GM21423 (cell line): ENCODE measurements around the gene PKMYT1.

ENCODE experiments used
- ATAC-seq: cut with Tn5 transposase; IDR thresholded peaks from one replicate; pipeline ENCODE4 v1.9.1; 2021; ENCODE audit warnings: mild to moderate bottlenecking, moderate library complexity; ENCODE audit not compliant: unreplicated experiment

The PKMYT1 gene

DNA sequence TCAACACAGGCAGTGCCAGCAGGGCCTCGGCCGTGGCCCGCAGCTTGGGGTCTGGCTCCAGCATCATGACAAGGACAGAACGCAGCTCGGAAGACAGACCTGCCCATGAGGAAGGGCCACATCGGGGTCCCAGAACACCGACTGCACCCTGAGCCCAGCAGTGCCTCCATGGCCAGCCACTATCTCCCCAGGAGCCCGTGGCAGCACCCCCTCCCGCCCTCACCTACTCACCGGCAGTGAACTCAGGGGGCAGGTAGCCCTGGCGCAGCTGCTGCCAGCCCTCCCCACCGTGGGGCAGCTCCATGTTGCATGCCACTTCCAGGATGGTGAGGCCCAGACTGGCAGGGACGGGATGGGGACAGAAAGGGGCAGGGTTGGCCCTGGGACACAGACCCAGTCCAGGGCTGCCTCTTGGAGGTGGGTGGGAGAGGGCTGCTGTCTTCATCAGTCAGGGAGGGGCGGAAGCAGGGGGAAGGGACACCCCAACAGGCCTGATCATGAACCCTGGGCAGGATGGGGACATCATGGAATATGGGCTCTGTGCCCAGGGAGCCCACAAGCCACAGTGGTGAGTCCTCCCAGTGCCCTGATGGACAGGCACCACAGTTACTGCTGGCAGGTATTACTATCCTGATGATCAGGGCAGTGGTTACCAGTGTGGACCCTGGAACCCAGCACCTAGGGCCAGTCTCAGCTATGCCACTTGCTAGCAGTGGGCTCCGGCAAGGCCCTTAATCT, 5.8 kb downstream of the PKMYT1 start:
- ATAC-seq, result no peak

DNA sequence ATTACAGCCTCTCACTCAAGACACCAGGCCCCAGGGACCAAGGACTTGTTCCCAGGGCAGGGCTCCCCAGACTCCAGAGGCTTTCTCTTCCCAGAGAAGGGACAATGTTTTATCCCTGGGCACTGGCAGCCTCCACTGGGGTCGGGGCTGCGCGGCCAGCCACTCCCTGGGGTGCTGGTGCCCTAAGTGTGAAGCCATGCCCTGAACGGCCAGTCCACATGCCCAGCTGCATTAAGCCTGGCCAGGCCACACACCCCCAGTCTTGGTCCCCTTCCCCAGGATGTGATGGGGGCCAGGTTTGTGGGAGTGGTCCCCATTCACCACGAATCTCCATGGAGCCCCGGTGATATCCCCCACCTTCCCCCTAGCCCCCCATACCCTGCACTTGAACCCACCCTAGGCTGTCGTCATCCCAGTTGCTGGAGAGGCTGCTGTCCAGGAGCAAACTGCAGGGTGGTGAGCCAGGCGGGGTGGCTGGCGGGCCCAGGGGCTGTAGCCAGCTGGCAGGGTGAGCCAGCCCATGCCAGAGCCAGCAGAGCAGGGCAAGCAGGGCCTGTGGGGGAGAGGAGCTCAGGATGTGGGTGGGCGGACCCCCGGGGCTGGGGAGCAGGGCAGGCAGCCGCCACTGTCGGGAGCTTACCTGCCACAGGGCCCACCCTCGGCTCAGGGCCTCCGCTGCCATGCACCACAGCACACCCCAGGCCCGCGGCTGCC, 6.5 kb downstream of the PKMYT1 start:
- ATAC-seq, result no peak

DNA sequence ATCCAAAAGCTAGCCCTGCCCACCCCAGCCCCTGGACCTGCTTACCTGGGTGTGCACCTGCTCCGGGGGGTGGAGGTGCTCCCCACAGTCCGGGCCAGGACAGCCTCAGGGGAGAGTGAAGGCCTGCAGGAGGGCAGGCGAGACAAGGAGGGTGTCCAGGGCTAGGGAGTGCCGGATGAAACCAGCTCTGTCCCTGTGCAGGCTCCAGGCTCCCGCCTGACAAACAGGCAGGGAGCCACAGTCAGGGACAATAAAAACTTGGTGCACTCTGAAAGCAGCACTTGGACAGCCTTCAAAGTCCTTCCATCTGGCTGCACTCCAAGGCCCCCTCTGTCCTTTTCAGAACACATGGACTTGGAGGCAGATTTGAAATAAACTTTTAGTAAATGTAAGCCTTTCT, 7.2 kb downstream of the PKMYT1 start:
- no peak for ATAC-seq

DNA sequence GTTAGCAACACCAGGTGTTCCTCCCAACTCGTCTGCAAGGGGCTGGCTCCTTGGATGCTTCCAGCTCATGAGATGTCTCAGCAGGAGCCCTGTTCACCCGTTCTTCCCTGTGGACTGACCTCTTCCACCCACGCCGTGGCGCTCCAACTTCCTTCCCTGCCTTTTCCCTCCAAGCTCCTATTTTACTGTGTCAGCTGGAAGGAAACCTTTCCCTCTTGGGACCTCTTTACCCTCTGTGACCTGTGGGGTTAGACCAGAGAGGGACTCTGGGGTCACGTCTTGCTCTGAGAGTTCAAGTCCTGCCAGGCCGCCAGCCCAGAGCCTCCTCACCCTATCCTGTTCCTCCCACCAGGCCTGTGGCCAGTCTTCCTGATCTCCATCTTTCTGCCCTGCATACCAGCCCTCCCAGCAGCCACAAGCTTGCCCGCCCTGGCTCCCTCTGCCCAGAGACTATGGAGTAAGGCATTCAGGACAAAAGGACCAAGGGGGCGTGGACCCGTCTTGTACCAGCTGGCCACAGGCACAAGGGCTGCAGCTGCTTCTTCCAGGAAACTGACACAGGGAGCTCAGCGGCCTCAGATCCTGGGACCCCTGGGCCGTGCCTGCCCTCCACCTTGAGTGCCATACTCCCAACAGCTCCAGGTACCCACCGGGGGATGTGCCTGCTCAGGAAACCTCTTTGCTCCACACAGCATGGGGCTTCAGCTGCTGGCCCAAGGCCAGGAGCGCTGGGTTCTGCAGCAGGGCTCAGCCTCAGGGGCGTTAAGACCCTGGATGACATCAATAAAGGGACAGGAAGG, 8.1 kb downstream of the PKMYT1 start:
- ATAC-seq, result no peak

DNA sequence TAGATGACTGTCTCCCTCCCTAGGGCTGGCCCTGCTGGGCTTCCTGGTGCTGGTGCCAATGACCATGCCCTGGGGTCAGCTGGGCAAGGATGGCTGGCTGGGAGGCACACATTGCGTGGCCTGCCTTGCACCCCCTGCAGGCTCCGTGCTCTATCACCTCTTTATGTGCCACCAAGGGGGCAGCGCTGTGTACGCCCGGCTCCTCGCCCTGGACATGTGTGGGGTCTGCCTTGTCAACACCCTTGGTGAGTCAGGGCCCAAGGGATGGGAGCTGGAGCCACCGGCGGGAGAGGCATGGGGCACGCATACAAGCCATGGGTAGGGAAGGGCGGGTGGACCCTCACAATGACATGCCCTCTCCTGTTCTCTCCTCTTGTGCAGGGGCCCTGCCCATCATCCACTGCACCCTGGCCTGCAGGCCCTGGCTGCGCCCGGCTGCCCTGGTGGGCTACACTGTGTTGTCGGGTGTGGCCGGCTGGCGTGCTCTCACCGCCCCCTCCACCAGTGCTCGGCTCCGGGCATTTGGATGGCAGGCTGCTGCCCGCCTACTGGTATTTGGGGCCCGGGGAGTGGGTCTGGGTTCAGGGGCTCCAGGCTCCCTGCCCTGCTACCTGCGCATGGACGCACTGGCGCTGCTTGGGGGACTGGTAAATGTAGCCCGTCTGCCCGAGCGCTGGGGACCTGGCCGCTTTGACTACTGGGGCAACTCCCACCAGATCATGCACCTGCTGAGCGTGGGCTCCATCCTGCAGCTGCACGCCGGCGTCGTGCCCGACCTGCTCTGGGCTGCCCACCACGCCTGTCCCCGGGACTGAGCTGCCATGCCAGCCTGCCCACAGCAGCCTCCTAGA, 8.9 kb downstream of the PKMYT1 start:
- ATAC-seq, result no peak

DNA sequence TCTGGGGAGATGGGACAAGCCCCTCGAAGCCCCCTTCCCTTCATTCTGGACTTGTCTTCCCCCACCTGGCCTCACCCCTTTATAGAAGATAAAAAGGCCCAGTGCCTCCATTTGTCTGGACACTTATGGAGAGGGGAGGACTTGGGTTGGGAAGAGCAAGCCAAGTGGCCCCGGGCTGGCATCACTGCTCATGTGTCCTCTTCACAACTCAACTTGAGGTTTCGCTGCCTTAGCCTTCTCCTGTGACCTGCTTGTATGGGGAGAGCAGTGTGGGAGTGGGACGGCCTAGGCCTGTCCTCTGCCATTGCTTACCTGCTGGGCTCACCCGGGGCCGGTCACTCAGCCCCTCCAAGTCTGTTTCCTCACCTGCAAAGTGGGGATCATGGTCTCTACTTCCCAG, 9.7 kb downstream of the PKMYT1 start:
- ATAC-seq, result no peak

DNA sequence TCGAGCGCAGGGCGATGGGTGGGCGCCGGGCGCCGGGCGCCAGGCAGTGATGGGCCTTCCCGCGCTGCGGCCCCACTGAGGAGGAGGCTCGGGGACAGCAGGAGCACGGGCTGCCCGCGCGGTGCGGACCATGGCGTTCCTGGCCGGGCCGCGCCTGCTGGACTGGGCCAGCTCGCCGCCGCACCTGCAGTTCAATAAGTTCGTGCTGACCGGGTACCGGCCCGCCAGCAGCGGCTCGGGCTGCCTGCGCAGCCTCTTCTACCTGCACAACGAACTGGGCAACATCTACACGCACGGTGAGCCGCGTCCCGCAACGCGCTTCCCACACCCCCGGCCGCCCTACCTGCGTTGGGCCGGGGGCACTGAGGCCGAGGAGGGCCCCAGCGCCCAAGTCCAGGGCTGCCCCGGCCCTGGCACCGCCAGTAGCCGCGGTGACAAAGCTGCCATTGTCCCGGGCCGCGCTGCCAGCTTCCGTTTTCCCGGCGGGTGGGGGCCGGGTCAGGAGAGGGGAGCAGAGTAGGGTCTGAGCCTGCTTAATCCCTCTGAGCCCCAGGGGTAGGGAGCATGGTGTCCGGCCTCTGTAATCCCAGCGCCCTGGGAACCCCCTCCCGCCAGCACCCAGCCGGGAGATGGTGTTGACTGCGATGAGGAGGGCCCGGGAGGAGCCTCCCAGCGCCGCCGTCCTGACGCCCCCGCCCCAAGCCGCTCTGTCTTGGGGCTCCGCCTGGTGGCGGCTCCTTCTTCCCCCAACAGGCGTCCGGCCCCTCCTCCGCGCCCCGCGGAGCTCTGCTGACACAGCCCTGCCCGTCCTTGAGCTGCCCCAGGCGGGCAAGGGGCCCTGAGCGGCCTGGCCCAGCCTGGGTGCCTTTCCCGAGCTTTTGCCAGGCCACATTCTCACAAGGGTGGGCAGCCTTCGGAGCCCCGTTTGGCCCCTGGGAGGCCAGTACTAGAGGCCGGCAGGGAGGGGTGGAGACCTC, 10.4 kb downstream of the PKMYT1 start:
- ATAC-seq, result peak; percentile 32

DNA sequence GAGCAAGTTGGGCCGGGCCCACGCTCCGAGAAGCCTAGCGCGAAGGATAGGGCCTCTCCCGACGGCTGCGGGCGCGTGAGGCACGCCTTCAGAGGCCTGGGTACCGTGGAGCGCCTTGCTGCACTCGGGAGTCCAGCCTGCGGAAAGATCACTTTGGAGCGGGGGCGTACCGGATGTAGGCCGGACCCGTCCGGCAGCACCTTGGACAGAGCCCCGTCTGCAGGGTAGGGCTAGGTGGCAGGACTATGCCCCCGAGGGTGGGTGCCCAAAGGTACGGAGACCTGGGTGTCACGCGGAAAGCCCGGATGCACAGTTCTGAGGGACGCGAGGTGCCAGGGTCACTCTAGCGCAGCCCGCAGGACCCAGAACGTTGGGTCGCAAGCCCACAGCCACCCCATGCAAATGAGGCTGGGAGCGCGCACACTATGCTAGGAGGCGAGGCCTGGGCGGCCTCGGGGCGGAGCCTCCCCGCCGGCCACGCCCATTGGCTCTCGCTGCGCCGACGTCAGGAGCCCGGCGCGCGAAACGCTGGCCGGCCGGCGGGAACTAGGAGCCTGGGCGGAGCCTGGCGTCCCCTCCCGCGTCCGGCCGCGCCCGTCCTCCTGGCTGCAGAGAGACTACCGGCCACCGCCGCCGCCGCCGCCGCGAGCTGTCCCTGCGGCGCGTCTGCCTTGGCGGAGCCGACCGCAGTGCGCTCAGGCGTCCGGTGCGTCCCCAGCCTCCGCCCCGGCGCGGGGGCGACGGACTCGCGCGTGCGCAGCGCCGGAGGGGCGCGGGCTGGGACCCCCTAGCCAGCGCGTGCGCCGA, 11.3 kb downstream of the PKMYT1 start, which contains the start of gene PAQR4:
Gene PAQR4, plus strand, starts transcription at position 611 of the 807 bp plus-strand sequence. CDS start 327 bp downstream, outside the sequence.
- ATAC-seq, result peak; percentile 72

DNA sequence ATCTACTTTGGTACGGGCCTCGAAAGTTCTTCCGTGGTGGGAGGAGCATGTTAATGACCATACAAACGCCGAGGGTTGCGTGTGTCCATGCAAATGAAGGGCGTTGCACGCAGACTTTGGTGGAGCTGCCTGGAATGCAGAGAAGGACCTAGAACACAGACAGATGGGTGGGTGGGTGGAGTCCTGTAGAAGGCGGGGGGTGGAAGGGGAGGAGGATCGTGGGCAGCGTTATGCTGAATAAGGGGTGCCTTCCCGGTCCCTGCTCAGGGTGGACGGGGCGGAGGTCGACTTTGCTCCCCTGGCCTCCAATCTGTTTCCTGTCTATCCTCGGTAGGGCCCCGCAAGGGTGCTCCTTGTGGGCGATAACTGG, 11.9 kb downstream of the PKMYT1 start:
- no peak for ATAC-seq

DNA sequence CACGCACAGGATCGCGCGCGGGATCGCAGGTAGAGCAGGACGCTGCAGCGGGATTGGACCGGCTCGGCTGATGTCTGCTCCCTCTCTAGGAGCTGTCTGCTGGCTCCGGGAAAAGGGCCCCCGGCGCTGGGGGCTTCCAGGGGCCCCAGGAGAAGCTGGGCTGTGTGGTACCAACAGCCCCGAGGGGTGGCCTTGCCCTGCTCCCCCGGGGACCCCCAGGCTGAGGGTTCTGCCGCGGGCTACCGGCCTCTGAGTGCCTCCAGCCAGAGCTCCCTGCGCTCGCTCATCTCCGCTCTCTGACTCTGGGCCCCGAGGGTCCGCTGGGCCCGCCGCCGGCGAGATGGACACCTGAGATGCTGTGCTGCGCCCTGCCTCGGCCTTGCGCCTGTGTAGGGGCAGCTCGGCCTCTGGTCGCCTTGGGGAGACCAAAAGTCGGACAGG, 12.5 kb downstream of the PKMYT1 start:
- no peak for ATAC-seq

DNA sequence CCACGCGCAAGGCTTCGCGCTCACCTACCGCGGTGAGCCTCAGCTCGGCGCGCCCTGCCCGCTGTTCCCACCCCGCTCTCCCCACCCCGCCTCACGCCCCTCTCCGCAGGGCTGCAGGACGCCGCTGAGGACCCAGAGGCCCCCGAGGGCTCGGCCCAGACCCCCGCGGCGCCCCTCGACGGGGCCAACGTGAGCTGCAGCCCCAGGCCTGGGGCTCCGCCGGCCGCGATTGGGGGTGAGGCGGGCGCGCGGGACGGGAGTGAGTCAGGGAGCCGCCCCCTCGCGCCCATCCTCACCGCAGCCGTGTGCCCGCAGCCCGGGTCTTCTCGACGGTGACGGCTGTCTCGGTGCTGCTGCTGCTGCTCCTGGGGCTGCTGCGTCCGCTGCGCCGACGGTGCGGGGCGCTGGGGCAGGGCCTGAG, 13.0 kb downstream of the PKMYT1 start:
- ATAC-seq, result no peak

DNA sequence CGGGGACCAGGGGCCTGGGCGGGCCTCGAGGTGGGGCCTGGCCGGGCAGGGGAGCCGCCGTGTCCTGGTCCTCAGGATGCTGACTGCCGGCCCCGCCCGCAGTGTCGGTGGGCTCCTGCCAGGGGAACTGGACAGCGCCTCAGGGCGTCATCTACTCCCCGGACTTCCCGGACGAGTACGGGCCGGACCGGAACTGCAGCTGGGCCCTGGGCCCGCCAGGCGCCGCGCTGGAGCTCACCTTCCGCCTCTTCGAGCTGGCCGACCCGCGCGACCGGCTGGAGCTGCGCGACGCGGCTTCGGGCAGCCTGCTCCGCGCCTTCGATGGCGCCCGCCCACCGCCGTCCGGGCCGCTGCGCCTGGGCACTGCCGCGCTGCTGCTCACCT, 13.4 kb downstream of the PKMYT1 start:
- ATAC-seq, result no peak

DNA sequence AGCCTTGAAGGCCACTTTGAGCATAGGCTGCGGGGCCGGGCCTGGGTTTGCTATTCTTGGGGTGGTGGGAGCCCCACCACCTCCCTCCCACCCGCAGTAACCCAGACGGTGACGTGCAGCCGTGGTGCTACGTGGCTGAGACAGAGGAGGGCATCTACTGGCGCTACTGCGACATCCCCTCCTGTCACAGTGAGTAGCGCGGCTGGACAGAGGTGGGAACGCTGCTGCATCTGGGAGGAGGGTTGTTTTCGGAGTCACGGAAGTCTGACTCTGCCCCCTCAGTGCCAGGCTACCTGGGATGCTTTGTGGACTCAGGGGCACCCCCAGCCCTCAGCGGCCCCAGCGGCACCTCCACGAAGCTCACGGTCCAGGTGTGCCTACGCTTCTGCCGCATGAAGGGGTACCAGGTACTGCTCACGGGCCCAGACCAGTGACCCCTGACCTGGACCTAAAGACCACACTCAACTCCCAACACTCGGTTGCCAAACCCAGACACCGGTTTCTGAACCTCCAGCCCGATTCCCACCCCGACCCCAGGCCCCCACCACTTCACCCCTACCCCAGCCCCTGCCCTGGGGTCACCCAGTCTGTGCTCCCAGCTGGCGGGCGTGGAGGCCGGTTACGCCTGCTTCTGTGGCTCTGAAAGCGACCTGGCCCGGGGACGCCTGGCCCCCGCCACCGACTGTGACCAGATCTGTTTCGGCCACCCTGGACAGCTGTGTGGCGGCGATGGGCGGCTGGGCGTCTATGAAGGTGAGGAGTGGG, 14.0 kb downstream of the PKMYT1 start:
- ATAC-seq, result no peak

DNA sequence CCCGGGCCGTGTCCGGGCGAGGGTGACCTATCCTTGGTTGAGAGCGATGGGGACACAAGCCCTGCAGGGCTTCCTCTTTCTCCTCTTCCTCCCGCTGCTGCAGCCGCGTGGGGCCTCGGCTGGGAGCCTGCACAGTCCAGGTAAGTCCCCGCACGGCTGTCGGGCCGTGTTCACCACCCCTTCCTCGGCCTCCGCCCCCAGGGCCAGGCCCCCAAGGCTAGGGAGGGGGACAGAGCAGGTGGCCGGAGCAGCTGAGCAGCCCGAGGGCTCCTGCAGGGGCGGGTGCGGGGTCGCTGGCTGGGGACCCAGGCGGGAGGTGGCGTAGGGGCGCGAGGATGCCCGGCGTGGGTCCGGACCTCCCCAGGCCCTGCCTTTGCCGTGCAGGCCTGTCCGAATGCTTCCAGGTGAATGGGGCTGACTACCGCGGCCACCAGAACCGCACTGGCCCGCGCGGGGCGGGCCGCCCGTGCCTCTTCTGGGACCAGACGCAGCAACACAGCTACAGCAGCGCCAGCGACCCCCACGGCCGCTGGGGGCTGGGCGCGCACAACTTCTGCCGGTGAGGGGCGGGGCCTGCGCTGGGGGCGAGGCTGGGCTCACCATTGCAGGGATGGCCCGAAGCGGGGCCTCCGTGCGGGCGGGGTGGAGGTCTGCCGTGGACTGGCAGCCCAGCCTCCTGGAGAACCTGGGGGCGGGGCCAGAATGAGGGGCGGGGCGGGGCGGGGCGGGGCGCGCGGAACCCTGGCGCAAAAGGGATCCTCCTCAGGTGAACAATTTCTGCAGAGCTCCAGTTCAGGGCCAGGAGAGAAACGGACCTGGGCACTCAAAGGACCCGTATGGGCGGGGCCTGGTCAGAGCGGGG, 15.5 kb downstream of the PKMYT1 start:
- ATAC-seq, result no peak

DNA sequence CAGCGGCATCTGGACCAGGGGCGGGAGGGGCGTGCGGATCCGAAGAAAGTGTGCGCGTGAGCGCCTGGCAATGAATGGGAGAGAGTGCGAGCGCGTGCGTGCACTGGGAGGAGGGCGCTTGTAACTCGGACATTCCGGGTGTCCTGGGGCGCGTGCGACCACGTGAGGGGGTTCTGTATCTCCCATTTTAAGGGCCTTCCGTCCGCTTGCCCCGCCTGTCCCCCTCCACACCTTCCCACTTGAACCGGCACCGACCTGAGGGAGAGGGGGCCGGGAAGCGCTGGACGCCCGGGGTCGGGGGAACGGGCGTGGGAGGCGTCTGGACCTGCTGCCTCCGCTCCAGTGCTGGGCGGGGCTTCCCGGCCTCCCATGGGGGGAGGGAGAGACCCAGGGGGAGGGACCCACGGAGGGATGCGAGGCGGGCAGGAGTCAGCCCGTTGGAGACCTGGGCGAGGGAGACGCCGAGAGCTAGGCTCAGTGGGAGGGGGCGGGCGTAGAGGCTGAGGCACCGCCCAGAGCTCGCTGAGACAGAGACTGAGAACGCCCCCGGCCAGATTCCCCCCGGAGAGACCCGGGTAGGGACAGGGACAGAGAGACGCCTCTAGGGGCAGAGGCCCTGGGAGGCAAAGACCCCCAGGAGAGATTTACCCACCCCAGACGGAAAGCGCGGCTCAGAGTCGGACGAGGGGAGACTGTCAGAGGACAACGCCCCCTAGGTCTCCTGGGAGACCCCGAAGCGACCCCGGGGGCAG, 16.3 kb downstream of the PKMYT1 start, which contains the start of gene KREMEN2:
Gene KREMEN2, plus strand, starts transcription at position 553 of the 752 bp plus-strand sequence. CDS start 246 bp downstream, outside the sequence.
- no peak for ATAC-seq

DNA sequence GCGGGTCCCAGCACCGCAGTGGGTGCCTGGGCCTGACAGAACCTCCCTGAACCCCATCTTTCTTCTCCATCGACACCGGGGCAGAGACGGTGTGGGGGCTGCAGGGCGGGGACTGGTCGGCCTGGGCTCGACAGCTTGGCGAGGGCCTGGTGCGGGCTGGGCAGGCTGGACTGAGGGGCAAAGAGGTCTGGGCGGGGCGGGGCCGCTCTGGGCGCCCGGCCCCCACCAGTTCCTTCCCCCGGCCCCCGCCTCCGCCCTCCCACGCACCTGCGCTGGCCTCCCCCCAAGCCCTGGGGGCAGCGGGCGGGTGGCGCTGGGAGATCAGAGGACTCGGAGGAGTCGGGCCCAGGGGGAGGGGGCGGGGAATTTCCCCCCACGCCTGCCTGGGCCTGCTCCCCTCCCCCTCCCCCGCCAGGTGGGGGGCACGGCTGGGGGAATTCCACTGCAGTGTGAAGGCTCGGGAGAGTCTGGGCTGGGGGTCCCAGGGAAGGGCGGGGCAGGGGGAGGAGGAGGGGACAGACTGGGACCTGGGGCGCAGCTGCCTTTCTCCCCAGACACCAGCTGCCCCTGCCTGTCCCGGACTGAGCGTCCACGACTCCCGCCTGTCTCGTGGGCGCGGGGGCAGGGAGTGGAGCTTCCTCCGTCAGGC, 17.0 kb downstream of the PKMYT1 start:
- no peak for ATAC-seq
